GM19035 (cell line): ENCODE measurements around the gene NFAT5.

Source experiments
- ATAC-seq: cut with Tn5 transposase; IDR thresholded peaks from one replicate; pipeline ENCODE4 v1.9.1; 2021; ENCODE audit not compliant: unreplicated experiment

NFAT5 gene

DNA sequence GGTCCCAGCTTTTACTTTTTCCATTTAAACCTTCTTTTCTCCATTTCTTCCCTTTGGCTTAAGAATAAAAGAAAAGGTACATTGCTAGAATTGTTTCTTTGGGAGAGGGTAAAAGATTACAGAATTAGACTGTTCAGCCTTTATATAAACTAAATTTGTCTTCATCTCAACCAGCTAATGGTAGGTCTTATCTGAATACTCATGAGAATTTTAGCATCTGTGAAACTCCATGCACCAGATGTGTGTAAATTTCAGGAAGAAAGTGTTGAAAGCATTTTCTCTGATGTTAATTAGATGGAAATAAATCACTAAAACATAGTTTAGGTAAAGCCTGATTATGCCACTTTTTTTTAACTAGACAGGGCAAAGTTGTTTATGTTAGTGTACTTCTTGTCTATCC is 135.7 kb downstream of the NFAT5 start:
- ATAC-seq = no peak

DNA sequence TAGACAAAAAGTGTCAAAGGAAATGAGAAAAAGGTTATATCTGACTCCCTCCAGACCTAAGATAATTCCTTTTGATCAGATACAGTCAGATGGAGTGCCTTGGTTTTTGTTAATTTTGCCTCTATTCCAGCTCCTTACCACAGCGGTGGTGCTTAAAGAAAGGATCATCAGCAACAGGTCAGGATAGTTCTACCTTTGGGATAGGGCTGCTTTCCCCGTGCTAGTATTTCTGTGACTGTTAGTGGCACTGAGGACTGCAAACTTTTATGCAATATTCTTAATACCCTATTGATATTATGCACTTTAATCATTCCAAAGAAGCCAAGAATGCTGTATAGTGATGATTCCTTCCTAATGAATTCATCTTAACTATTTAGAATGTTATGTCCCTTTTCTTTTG is 136.1 kb downstream of the NFAT5 start:
- no peak for ATAC-seq

DNA sequence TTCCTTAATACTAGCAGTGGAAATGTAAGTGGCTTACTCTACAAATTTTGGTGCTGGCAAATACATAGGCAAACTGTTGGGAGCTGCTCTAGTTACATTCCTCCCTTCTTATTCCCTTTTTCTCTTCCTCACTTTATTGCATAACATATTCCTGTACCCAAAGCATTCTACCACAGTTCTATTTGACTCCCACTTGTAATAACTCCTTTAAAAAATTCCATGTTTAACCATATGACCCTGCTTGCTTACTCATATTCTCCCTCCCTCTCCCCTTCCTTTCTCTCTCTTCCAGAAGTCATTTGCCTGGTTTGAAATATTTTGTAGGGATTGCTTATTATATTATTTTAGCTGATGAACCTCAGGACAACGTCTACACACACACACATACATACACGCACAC is 137.9 kb downstream of the NFAT5 start:
- ATAC-seq = no peak

DNA sequence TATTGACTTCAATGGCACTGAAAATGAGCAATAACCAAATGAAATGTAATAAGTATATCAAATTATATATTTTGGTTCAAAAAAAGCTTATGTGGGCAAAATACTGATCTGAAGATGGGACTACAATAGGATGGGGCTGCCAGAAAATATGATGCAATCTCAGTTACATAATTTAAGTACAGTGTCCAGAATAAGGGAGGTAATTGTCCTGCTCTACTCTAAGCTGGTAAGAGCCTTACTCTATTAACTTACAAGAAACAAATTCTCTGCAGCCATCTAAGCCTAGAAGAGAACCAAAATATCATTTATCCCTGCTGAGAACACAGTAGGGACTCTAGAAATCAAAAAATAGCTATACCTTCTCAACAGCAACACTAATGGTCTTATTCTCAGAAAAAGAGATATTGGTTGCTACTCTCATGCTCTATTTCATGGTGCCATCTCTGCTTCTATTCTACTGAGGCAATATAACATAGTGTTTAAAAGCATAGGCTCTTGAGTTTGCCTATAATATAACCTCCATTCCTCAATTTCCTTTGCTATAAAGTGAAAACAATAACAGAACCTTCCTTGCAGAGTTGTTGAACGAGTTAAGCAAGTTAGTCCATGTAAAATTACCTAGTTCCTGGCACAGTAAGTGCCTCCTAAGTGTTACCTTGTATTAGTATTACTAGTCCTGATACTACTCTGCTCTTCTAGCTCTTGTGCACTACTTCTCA is 140.6 kb downstream of the NFAT5 start:
- no peak for ATAC-seq

DNA sequence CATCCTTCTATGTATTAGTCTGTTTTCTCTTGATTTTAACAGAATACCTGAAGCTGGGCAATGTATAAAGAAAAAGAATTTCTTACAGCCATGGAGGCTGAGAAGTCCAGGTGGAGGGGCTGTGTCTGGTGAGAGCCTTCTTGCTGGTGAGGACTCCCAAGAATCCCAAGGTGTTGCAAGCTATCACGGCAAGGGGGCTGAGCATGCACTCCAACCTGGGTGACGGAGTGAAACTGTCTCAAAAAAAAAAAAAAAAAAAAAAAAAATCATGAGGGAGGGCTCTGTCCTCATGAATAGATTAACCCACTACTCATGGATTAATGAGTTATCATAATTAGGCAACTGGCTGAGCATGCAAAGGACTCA is 141.2 kb downstream of the NFAT5 start:
- no peak for ATAC-seq

DNA sequence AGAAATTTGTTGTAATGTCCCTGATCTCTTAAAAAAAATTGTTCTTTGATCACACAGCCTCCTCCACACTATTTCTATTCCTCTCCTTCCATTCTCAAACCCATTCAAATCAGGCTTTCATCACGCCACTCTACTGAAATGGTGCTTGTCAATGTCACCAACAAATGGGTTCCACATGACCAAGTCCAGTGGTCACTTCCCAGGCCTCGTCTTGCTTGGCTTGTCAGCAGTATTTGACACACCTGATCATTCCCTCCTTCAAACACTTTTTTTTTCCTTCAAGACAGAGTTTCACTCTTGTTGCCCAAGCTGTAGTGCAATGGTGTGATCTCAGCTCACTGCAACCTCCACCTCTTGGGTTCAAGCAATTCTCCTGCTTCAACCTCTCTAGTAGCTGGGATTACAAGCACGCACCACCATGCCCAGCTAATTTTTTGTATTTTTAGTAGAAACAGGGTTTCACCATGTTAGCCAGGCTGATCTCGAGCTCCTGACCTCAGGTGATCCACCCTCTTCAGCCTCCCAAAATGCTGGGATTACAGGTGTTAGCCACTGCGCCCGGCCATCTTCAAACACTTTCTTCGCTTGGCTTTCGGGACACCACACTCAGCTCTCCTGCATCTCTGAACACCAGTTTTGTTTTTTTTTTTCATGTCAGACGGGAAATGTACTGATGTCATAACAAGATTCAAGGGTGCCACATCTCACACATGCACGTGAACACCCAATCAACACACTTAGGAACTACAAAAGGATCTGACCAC is 142.3 kb downstream of the NFAT5 start:
- no peak for ATAC-seq

DNA sequence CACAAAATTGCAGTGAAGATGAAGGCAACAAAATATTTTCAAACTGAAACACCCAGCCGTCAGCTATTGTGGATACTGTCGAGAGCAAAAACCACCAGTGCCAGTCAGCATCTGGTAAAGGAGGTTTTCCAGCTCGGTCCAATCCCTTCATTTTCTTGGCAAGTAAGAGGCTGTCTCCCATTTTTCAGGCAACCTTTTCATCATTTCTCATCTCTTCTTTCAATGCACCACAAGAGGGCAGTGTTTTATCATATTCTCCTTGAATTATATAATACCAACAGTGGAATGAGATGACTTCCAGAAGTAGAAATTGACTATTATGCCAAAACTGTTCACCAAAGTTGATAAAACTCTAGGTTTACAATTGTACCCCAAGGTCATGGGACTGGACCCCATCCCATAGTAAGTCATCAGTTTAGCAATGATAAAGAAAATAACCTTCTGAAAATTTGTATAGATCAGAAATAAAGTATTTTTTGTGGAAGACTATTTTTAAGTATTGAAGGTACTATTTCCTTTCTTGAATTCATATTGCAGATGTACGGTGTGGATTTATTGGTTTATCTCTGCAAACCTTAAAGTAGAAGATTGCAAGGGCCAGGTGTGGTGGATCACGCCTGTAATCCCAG is 143.8 kb downstream of the NFAT5 start:
- ATAC-seq = no peak

DNA sequence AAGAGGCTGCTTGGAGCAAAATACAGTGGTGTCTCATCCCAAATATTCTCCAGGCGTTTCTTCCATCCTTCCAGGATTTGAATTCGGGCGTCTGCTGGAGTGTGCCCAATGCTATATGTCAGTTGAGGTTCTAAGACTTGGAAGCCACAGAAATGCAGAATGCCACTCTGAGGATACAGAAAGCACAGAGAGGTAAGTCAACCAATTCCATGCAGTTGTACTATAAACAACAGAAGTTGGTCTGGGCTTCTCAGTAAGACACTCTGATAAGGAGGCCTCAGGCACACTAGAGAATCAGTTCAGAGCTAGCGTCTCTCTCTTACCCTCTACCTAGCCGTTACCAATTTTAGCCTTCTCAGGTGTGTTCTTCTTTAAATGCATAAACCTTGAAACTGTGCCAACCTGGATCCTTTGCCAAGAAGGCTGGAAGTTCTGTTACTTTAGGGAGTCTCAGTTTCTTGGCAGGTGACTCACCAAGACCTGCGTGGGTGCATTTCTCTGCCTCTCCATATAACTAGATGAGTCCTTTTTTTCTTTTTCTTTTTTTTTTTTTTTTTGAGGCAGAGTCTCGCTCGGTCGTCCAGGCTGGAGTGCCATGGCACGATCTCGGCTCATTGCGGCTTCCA is 145.5 kb downstream of the NFAT5 start:
- ATAC-seq = no peak

DNA sequence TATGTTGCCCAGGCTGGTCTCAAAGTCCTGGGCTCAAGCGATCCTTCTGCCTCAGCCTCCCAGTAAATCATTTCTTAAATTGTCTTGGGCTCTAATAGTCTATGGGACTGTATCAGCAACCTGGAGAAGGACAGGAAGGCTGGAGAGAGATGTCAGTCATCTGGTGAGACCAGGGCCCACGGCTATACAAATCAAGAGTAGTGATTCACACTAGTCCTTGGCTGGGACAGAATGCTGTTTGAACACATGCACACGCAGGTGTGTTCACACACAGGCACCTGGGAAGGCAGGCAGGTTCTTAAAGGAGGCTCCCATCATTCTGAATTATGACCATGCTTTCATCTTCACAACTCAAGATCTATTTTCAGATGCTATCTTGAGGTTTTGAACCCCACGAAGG is 146.5 kb downstream of the NFAT5 start:
- ATAC-seq = no peak

DNA sequence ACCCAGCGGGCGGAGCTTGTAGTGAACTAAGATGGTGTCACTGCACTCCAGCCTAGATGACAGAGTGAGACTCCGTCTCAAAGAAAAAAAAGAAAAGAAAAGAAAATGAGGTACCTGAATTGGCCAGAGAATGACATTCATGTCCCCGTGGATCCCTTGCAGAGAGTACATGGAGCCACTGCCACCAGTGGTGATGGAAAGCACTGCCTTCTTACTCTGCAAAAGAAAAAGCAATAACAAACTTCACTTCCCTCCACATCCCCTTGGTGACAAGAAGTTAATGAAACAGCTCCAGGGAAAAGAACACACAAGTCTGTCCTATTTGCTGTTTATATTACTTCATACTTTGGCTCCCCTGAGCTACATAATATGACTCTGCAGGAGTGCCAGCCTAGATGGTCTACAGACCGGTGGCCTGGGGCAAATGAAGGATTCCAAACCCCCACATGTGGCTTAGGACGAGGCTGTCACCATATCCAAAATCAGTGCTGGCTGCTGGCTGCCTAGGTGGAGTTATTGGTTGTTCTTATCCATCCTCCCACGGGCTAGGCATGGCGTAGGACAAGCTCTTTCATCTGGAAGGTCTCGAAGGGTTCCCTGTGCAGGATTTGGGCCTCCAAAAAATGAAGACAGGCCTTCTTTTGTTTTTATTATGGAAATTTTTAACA is 147.3 kb downstream of the NFAT5 start:
- ATAC-seq = no peak

DNA sequence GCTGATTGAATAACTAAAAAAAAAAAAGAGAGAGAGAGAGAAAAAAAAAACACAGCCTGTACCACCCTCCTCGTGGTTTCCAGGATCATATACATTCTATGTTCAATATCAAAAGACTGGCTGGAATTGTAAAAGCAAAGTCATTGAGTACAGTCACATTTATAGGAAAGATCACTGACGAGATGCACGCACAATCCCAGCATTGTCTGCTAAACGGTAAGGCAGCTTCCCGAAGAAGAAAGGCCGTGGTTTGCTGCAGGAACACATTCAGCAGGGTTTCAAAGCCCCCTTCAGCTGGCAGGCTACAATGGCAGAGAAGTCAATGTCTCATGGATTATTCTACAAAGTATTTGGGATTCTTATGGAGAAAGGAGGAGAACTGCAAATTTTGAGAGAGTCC is 151.3 kb downstream of the NFAT5 start:
- no peak for ATAC-seq

DNA sequence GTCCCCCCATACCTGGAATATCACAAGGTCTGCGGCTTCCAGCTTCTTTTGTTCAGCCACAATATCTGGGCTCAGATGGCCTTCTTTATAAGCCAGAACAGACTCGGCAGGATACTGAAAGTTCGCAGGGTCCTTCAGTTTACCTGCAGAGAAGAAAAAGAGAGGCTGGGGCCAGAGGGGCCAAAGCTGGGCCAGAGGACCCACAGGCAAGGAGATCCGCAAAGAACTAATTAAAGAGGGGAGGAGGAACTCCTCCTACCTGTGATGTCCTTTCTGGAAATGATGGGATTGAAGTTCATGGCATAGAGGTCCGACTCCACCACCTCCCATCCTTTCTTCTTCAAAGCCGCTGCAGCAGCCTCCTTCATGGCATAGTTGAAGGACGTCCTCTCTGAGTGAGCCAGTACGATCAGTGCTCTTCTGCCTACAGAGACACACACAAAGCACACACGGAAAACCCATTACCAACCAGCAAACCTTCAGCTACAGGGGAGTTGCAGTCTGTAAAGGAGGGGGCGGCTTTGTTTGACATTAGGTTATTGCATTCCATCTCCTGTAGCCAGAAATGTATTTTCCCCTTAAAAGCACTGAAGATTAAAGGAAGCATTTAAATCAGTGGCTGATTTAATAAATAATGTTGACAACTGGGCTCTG is 152.5 kb downstream of the NFAT5 start:
- ATAC-seq = no peak

DNA sequence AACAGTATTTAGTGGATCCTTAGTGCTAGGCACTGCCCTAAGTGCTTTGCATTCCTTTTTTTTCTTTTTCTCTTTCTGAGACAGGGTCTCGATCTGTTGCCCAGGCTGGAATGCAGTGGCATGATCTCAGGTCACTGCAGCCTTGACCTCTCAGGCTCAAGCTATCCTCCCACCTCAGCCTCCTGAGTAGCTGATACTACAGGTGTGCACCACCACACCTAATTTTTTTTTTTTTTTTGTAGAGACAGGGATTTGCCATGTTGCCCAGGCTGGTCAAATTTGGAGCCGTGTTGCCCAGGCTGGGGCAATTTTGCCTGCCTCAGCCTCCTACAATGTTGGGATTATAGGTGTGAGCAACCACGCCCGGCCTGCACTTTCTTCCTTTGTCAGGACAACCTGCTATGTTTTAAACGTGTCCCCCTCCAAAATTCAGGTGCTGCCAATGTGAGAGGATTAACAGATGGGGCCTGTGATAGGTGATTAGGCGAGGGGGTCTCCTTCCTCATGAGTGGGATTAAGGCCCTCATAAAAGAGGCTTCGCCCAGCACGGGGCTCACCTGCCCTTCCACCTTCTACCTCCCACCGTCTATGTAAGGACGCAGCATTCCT is 155.2 kb downstream of the NFAT5 start:
- no peak for ATAC-seq

DNA sequence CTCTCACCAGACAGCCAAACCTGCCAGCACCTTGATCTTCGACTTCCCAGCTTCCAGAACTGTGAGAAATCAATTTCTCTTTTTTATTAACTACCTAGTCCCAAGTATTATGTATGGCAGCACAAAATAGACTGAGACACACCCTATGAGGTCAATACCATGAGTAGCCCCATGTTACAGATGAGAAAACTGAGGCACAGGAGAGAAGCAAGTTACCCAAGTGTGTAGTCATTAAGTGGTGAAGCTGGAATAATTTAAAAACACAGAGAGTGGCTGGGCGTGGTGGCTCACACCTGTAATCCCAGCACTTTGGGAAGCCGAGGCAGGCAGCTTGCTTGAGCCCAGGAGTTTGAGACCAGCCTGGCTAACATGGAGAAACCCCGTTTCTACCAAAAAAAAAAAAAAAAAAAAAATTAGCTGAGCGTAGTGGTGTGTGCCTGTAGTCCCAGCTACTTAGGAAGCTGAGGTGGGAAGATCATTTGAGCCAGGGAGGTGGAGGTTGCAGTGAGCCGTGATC is 155.7 kb downstream of the NFAT5 start:
- ATAC-seq = no peak

DNA sequence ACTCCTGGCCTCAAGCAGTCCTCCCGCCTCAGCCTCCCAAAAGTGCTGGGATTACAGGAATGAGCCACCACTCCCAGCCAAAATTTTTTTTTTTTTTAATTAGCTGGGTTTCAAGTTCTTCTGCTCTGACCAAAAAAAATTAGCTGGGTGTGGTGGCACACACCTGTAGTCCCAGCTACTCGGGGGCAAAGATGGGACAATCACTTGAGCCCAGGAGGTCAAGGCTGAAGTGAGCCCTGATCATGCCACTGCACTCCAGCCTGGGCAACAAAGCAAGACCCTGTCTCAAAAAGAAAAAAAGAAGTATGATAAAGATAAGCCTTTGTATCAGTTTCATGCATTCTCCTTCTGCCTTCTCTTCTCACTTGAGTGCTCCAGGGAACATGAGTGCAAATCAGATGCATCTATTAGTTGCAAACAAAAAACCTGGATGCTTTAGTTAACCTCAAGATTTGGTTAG is 158.7 kb downstream of the NFAT5 start:
- no peak for ATAC-seq

DNA sequence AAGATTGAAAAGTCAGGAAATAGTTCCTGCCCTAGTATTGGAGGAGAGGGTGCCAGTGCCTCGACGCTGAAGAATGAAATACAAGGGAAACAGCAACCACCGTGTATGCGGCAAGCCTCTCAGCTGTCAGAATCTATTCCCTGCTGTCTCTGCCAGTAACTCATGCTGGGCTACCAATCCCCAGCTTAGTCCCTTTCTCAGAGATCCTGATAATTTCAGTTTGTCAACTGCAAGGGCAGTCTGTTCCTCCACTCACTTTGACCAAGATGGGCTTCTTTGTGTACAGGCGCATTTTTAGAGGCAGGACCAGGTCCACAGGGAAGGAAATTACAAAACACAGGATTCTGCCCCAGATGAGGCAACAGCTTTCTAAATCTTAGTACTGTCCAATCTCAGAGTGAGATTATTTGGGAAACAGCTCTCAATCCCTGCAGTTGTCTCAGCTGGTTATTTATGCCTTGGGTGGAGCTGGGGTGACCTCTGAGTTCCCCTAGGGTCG is 159.3 kb downstream of the NFAT5 start:
- ATAC-seq = no peak

DNA sequence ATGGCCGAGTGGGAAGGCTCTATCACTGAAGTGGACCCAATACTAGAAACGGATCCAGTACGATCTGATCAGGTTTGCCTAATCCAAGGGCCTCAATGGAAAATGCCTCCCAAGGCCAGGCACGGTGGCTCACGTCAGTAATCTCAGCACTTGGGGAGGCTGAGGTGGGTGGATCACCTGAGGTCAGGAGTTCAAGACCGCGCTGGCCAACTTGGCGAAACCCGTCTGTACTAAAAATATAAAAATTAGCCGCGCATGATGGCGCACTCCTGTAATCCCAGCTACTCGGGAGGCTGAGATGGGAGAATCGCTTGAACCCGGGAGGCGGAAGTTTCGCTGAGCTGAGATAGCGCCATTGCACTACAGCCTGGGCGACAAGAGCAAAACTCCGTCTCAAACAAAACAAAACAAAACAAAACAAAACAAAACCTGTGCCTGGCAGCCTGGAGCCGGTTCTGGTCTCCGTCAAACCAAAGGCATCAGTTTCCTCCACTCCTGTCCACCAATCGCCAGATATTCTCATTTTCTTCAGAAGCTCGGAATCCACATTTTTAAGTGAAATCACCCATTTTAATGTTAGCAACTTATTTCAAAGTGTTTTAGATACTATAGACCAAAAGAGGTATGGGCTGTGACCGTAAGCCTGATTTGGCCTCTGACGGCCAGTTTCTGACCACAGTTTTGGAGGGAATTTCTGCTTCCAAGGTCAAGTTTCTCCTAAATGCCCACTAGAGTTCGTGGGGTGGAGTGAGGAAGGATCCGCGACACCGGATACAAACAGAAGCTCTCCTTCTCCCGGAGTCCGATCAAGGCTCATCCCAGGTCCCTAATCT is 159.9 kb downstream of the NFAT5 start:
- no peak for ATAC-seq

DNA sequence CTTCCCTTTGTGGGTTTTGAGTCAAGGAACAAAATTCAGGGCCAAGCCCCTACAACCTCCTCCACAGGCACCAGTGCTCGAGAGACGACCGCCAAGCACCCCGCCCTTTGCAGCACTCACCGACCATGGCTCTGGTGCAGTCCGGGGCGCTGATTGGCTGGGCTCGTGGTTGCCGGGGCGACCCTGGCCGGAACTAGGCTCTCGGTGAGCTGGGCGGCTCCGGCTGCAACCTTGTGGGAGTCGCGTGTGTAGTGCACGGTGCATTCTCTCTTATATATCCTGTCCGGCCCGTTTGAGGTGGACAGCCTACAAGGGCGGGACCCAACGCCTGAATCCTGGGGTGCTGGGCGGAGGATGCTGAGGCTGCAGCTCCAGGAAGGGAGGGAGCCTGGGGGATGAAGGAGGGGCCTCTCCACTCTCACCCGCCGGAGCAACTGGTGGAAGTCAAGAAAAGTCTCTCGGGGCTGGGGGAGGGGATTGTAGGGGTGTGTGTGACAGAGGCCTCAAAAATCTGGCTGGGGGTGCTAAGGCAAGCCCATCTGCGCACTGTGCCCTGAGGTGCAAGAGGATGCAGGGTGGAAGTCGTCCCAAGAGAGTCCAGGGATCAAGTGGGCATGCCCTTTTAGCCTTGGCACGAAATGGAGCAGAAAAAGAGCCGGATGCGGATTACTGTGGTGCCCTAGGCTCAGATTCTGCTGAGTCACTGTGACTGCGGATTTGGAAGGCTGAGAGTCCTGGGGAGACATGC is 160.7 kb downstream of the NFAT5 start, which contains the start of gene NQO1:
TSS of gene NQO1 (minus strand) at position 248 of the 748 bp plus-strand sequence. CDS start at position 127, 121 bp downstream.
- ATAC-seq = peak; percentile 99
